Naive thymus-derived CD8-positive, alpha-beta T cell (primary cell): ENCODE measurements around the gene SLC16A2. TPM values are rescaled to one million over a fixed set of nuclear protein-coding genes. Genes with fewer than 3 reads are reported as not detected.

ENCODE experiments used
- ATAC-seq, 2 donors: fragments of 150-1000 bp; cut with Tn5 transposase in 1 of 2; sonication (Bioruptor Pico), chemical (Tn5 transposase) in 1 of 2; 1 replicate in 1 of 2; 2 replicates in 1 of 2; pipeline ENCODE4 v1.10.0; 2021; ENCODE audit warnings: mild to moderate bottlenecking in 2 of 2, moderate library complexity in 2 of 2
- POLR2A ChIA-PET: fragments of 350-600 bp; sonication (Branson Sonifier 250); formaldehyde crosslinking; loops from one replicate; lab custom pipeline; 2021; ENCODE audit warnings: antibody characterized with exemption; lab: Charles Lee
- DNase-seq, 10 donors: peaks; one replicate each; pipeline versions ENCODE4 v3.0.0 to v3.0.0-alpha.2; 2020 to 2022
- H3K27ac Mint-ChIP-seq, 10 donors: one replicate each; pipeline ENCODE4 v1.8.0; 2020 to 2022; ENCODE audit warnings: mild to moderate bottlenecking in 10 of 10, mixed read lengths in 10 of 10, moderate library complexity in 4 of 10, inconsistent platforms in 1 of 10
- H3K27me3 Mint-ChIP-seq, 5 donors: one replicate each; pipeline ENCODE4 v1.8.0; 2021 to 2022; ENCODE audit warnings: mixed read lengths in 5 of 5
- H3K36me3 Mint-ChIP-seq, 3 donors: one replicate each; pipeline ENCODE4 v1.8.0; 2020 to 2022; ENCODE audit warnings: mixed read lengths in 3 of 3, mild to moderate bottlenecking in 2 of 3, inconsistent platforms in 1 of 3
- H3K4me1 Mint-ChIP-seq, 4 donors: one replicate each; pipeline ENCODE4 v1.8.0; 2021 to 2022; ENCODE audit warnings: mixed read lengths in 4 of 4
- H3K4me3 Mint-ChIP-seq, 10 donors: one replicate each; pipeline ENCODE4 v1.8.0; 2020 to 2022; ENCODE audit warnings: mild to moderate bottlenecking in 10 of 10, mixed read lengths in 10 of 10, moderate library complexity in 6 of 10, inconsistent platforms in 1 of 10
- H3K9me3 Mint-ChIP-seq, 9 donors: one replicate each; pipeline ENCODE4 v1.8.0; 2020 to 2022; ENCODE audit warnings: mixed read lengths in 9 of 9, mild to moderate bottlenecking in 3 of 9, inconsistent platforms in 1 of 9, moderate library complexity in 1 of 9
- polyA plus RNA-seq, 3 donors: library from polyadenylated mRNA; unstranded; fragments of 300-500 nt; fragmentation: Illumina TruSeq; gene quantifications; one replicate each; pipeline ENCODE4 v1.2.3, GENCODE V29; 2021
- total RNA-seq, 8 experiments: library from RNA in 2 of 8; stranded (reverse) in 2 of 8; gene quantifications; one replicate each; pipeline ENCODE4 v1.2.3 and lab custom pipeline; 2021 to 2026

The SLC16A2 gene
- under 1 TPM; 0.44 to 0.65 TPM for total RNA-seq
- polyA plus RNA-seq, result under 1 TPM; 0.37 to 0.66 (median 0.56) TPM
- total RNA-seq (lab: John Stamatoyannopoulos, UW), result 0 to 1.1 (median 0.60) reads per million in 6 experiments

- peak; percentile 48 to 54 for ATAC-seq
- DNase-seq, result peak in 7 of 10 donors; percentile 3 to 71 (median 31)
- no peaks in the 10 kb centered on the region for H3K36me3 Mint-ChIP-seq
- peaks cover 6 to 16% (median 9%) of the 10 kb centered on the region in 4 donors for H3K4me1 Mint-ChIP-seq
- H3K9me3 Mint-ChIP-seq, result no peaks in the 10 kb centered on the region
- peaks cover 0 to 15% (median 5%) of the 10 kb centered on the region in 5 donors for H3K27me3 Mint-ChIP-seq
- H3K4me3 Mint-ChIP-seq, result peak within 1 kb of the TSS; percentile 81 to 92 (median 86)
- POLR2A ChIA-PET, result interaction anchor here (0.6 kb wide), 1 partner anchor 510 kb away, joined by 3 read pairs; no protein-coding TSS in a partner anchor
- H3K27ac Mint-ChIP-seq, result peak within 1 kb of the TSS in 6 of 10 donors; percentile 31 to 90 (median 69)
Measured at GRCh38 chrX:74421036-74421739, at the start of gene SLC16A2. SLC16A2 (plus strand) TSS chrX:74421493; CDS start chrX:74421638, 145 bp downstream.

- Mint-ChIP-seq H3K4me1 (no peaks in the 10 kb centered on the region), H3K4me3 (no peak overlapping the region), H3K9me3 (no peaks in the 10 kb centered on the region), H3K27me3 (peaks cover 0 to 1% (median 0%) of the 10 kb centered on the region in 5 donors), H3K36me3 (no peaks in the 10 kb centered on the region), H3K27ac (no peak overlapping the region)
- POLR2A ChIA-PET, result no interaction called here
- DNase-seq (no peak), ATAC-seq (no peak)
Measured at GRCh38 chrX:74372272-74372671, 49.0 kb upstream of the SLC16A2 start.

- Mint-ChIP-seq H3K27me3 (no peaks in the 10 kb centered on the region), H3K4me1 (no peaks in the 10 kb centered on the region), H3K36me3 (no peaks in the 10 kb centered on the region), H3K4me3 (no peak overlapping the region), H3K27ac (no peak overlapping the region), H3K9me3 (no peaks in the 10 kb centered on the region)
- no peak for DNase-seq
- POLR2A ChIA-PET, result no interaction called here
- ATAC-seq, result no peak
Measured at GRCh38 chrX:74377282-74377681, 44.0 kb upstream of the SLC16A2 start.

GRCh38 chrX:74382613-74383012 is 38.7 kb upstream of the SLC16A2 start:
- ATAC-seq (peak; percentile 67 to 71), DNase-seq (peak; percentile 2 to 67 (median 34))
- Mint-ChIP-seq H3K27me3 (peaks cover 0 to 6% (median 0%) of the 10 kb centered on the region in 5 donors), H3K4me1 (no peaks in the 10 kb centered on the region), H3K4me3 (no peak overlapping the region), H3K36me3 (no peaks in the 10 kb centered on the region), H3K9me3 (peaks cover 0 to 4% (median 0%) of the 10 kb centered on the region in 9 donors), H3K27ac (peak overlapping the region in 2 of 10 donors; percentile 27 to 39)
- POLR2A ChIA-PET, result interaction anchor here (0.6 kb wide), 1 partner anchor 37 kb away, joined by 3 read pairs; no protein-coding TSS in a partner anchor

GRCh38 chrX:74383611-74384010 is 37.7 kb upstream of the SLC16A2 start:
- DNase-seq (peak in 4 of 10 donors; percentile 0 to 22 (median 18)), ATAC-seq (peak in 1 of 2 donors; percentile 23)
- POLR2A ChIA-PET, result no interaction called here

GRCh38 chrX:74389016-74389722 is 32.1 kb upstream of the SLC16A2 start:
- H3K9me3 Mint-ChIP-seq, result peaks cover 0 to 4% (median 0%) of the 10 kb centered on the region in 9 donors
- no peak overlapping the region for H3K27ac Mint-ChIP-seq
- H3K4me1 Mint-ChIP-seq, result no peaks in the 10 kb centered on the region
- H3K36me3 Mint-ChIP-seq, result no peaks in the 10 kb centered on the region
- POLR2A ChIA-PET, result no interaction called here
- DNase-seq (no peak), ATAC-seq (no peak)
- no peak overlapping the region for H3K4me3 Mint-ChIP-seq
- H3K27me3 Mint-ChIP-seq, result peaks cover 0 to 6% (median 6%) of the 10 kb centered on the region in 5 donors

More at GRCh38 chrX:74383611-74384010, 37.7 kb upstream of the SLC16A2 start:
- no peak overlapping the region for H3K27ac Mint-ChIP-seq
- no peaks in the 10 kb centered on the region for H3K4me1 Mint-ChIP-seq
- peaks cover 0 to 4% (median 0%) of the 10 kb centered on the region in 9 donors for H3K9me3 Mint-ChIP-seq
- H3K36me3 Mint-ChIP-seq, result no peaks in the 10 kb centered on the region
- peaks cover 0 to 6% (median 0%) of the 10 kb centered on the region in 5 donors for H3K27me3 Mint-ChIP-seq
- no peak overlapping the region for H3K4me3 Mint-ChIP-seq

GRCh38 chrX:74395556-74395955 is 25.7 kb upstream of the SLC16A2 start:
- ATAC-seq, result no peak
- Mint-ChIP-seq H3K4me1 (no peaks in the 10 kb centered on the region), H3K4me3 (no peak overlapping the region), H3K27ac (no peak overlapping the region), H3K36me3 (no peaks in the 10 kb centered on the region), H3K9me3 (no peaks in the 10 kb centered on the region), H3K27me3 (peaks cover 0 to 9% (median 0%) of the 10 kb centered on the region in 5 donors)
- POLR2A ChIA-PET, result no interaction called here
- no peak for DNase-seq

- H3K4me1 Mint-ChIP-seq, result no peaks in the 10 kb centered on the region
- no peak for ATAC-seq
- POLR2A ChIA-PET, result no interaction called here
- DNase-seq, result no peak
- no peak overlapping the region for H3K27ac Mint-ChIP-seq
- no peaks in the 10 kb centered on the region for H3K36me3 Mint-ChIP-seq
- peaks cover 0 to 5% (median 2%) of the 10 kb centered on the region in 5 donors for H3K27me3 Mint-ChIP-seq
- H3K9me3 Mint-ChIP-seq, result peaks cover 0 to 2% (median 0%) of the 10 kb centered on the region in 9 donors
- no peak overlapping the region for H3K4me3 Mint-ChIP-seq
Measured at GRCh38 chrX:74405973-74406489, 15.3 kb upstream of the SLC16A2 start.

- no peak for ATAC-seq
- POLR2A ChIA-PET, result no interaction called here
- Mint-ChIP-seq H3K4me1 (no peaks in the 10 kb centered on the region), H3K4me3 (no peak overlapping the region), H3K9me3 (peaks cover 0 to 2% (median 0%) of the 10 kb centered on the region in 9 donors), H3K27me3 (peaks cover 0 to 5% (median 2%) of the 10 kb centered on the region in 5 donors), H3K36me3 (no peaks in the 10 kb centered on the region), H3K27ac (no peak overlapping the region)
- DNase-seq, result no peak
Measured at GRCh38 chrX:74408304-74408703, 13.0 kb upstream of the SLC16A2 start.

- Mint-ChIP-seq H3K27ac (peak overlapping the region in 5 of 10 donors; percentile 40 to 85 (median 69)), H3K9me3 (no peaks in the 10 kb centered on the region), H3K36me3 (no peaks in the 10 kb centered on the region), H3K4me1 (peaks cover 6 to 16% (median 9%) of the 10 kb centered on the region in 4 donors), H3K4me3 (peak overlapping the region; percentile 80 to 92 (median 86)), H3K27me3 (peaks cover 0 to 15% (median 5%) of the 10 kb centered on the region in 5 donors)
- POLR2A ChIA-PET, result no interaction called here
- peak in 1 of 10 donors; percentile 32 for DNase-seq
- ATAC-seq, result peak; percentile 33 to 34
Measured at GRCh38 chrX:74419864-74420195, 1.5 kb upstream of the SLC16A2 start.

GRCh38 chrX:74420196-74421035 is 877 bp upstream of the SLC16A2 start:
- Mint-ChIP-seq H3K9me3 (no peaks in the 10 kb centered on the region), H3K27ac (peak overlapping the region in 7 of 10 donors; percentile 40 to 90 (median 69)), H3K4me1 (peaks cover 6 to 16% (median 9%) of the 10 kb centered on the region in 4 donors), H3K27me3 (peaks cover 0 to 15% (median 5%) of the 10 kb centered on the region in 5 donors), H3K4me3 (peak overlapping the region; percentile 81 to 92 (median 86)), H3K36me3 (no peaks in the 10 kb centered on the region)
- POLR2A ChIA-PET, result interaction anchor here (0.6 kb wide), 2 partner anchors 509 to 559 kb away, joined by 3 to 5 read pairs; no protein-coding TSS in a partner anchor
- DNase-seq (peak in 8 of 10 donors; percentile 4 to 63 (median 28)), ATAC-seq (peak; percentile 64 to 67)
